Lung (tissue), 12 donors: ENCODE measurements around the gene CLDN7. TPM values are rescaled to one million over a fixed set of nuclear protein-coding genes. Genes with fewer than 3 reads are reported as not detected.
A peak's percentile ranks its signal among the peaks of the same experiment; 100 is the strongest.

ENCODE experiments used
- ATAC-seq: fragments of 200-7000 bp; cut with Tn5 transposase; one replicate; pipeline ENCODE4 v1.9.1; 2020; ENCODE audit warnings: moderate number of reproducible peaks; ENCODE audit not compliant: insufficient read depth, low FRiP score
- DNase-seq, 3 donors: peaks; one replicate each; pipeline ENCODE4 v3.0.0-alpha.2; 2013 to 2017
- H3K27ac ChIP-seq, 2 donors: one replicate each; pipeline ENCODE4 v1.5.1; 2013; ENCODE audit warnings: mild to moderate bottlenecking in 2 of 2, moderate library complexity in 2 of 2, control low read depth in 1 of 2, inconsistent platforms in 1 of 2, low read depth in 1 of 2, low read length in 1 of 2
- H3K27me3 ChIP-seq, 3 donors: one replicate each; pipeline ENCODE4 v1.5.1; 2013; ENCODE audit warnings: low read length in 2 of 3; ENCODE audit not compliant: control insufficient read depth in 3 of 3, insufficient read depth in 3 of 3
- H3K36me3 ChIP-seq, 4 donors: one replicate each; pipeline ENCODE4 v1.5.1; 2013; ENCODE audit warnings: low read length in 4 of 4, mild to moderate bottlenecking in 1 of 4, moderate library complexity in 1 of 4; ENCODE audit not compliant: control insufficient read depth in 4 of 4, insufficient read depth in 4 of 4
- H3K4me1 ChIP-seq, 5 donors: one replicate each; pipeline ENCODE4 v1.5.1; 2013; ENCODE audit warnings: low read length in 5 of 5, mild to moderate bottlenecking in 2 of 5, moderate library complexity in 1 of 5; ENCODE audit not compliant: control insufficient read depth in 5 of 5, insufficient read depth in 5 of 5
- H3K4me3 ChIP-seq: one replicate; pipeline ENCODE4 v1.5.1; 2013; ENCODE audit warnings: mild to moderate bottlenecking, control low read depth, moderate library complexity
- H3K9ac ChIP-seq, 2 donors: one replicate each; pipeline ENCODE4 v1.5.1; 2013; ENCODE audit warnings: low read length in 2 of 2, control low read depth in 1 of 2; ENCODE audit not compliant: insufficient read depth in 1 of 2
- H3K9me3 ChIP-seq, 4 donors: one replicate each; pipeline ENCODE4 v1.5.1; 2013; ENCODE audit warnings: low read length in 3 of 4, mild to moderate bottlenecking in 1 of 4, moderate library complexity in 1 of 4; ENCODE audit not compliant: control insufficient read depth in 4 of 4, insufficient read depth in 3 of 4
- WGBS, 2 donors: extraction: QIAGEN DNeasy Blood & Tissue Kit; methylation state at CpG; one replicate each; pipeline ENCODE4 v1.1.7; 2013; 5-methylcytosine and 5-hydroxymethylcytosine counted together
- polyA plus RNA-seq, 2 donors: library from polyadenylated mRNA; stranded (reverse); fragments of 200-250 nt; gene quantifications; one replicate each; pipeline ENCODE4 v1.2.1, GENCODE V29; 2013
- total RNA-seq, 2 donors: library from RNA; depleted of rRNA in 1 of 2; stranded (reverse); fragments of >200 nt in 1 of 2; gene quantifications; one replicate each; pipeline ENCODE4 v1.2.1, GENCODE V29; 2014 to 2021
- TF ChIP-seq, protein P1 (sequence below): IDR thresholded peaks from 2 replicates; pipeline ENCODE4 v1.5.1; 2012; ENCODE audit warnings: mild to moderate bottlenecking; ENCODE audit errors: control extremely low read depth, extremely low read depth
- donor health status: control.
- donor health status: control.
- donor health status: Bipolar disorder and iron deficiency.
- donor health status: healthy.
- donor health status: DM: yes; HTN: yes; CAD: no.

CLDN7 gene
- total and polyA plus RNA-seq, 4 donors, result 117 to 199 (median 145) TPM

- Histone ChIP-seq H3K9me3 (no peaks in the 10 kb centered on the region), H3K27ac (peak overlapping the region; percentile 84 to 85), H3K27me3 (no peaks in the 10 kb centered on the region), H3K9ac (peak overlapping the region; percentile 65 to 90), H3K4me1 (peaks cover 4 to 30% (median 9%) of the 10 kb centered on the region in 5 donors), H3K4me3 (peak overlapping the region; percentile 76), H3K36me3 (peaks cover 0 to 32% (median 28%) of the 10 kb centered on the region in 4 donors)
- TF ChIP-seq, protein P1, sequence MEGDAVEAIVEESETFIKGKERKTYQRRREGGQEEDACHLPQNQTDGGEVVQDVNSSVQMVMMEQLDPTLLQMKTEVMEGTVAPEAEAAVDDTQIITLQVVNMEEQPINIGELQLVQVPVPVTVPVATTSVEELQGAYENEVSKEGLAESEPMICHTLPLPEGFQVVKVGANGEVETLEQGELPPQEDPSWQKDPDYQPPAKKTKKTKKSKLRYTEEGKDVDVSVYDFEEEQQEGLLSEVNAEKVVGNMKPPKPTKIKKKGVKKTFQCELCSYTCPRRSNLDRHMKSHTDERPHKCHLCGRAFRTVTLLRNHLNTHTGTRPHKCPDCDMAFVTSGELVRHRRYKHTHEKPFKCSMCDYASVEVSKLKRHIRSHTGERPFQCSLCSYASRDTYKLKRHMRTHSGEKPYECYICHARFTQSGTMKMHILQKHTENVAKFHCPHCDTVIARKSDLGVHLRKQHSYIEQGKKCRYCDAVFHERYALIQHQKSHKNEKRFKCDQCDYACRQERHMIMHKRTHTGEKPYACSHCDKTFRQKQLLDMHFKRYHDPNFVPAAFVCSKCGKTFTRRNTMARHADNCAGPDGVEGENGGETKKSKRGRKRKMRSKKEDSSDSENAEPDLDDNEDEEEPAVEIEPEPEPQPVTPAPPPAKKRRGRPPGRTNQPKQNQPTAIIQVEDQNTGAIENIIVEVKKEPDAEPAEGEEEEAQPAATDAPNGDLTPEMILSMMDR, result no peak
- DNase-seq (no peak), ATAC-seq (no peak)
- 1 to 2% methylated on average over 9 of the region's 9 CpGs for whole genome bisulfite sequencing, 2 donors
Measured at GRCh38 chr17:7233701-7234082, 28.6 kb downstream of the CLDN7 start.

- no peak overlapping the region for H3K4me3 ChIP-seq
- WGBS, 2 donors, result 80 to 90% methylated on average over 5 of the region's 5 CpGs
Measured at GRCh38 chr17:7232114-7232513, 30.2 kb downstream of the CLDN7 start.

DNA sequence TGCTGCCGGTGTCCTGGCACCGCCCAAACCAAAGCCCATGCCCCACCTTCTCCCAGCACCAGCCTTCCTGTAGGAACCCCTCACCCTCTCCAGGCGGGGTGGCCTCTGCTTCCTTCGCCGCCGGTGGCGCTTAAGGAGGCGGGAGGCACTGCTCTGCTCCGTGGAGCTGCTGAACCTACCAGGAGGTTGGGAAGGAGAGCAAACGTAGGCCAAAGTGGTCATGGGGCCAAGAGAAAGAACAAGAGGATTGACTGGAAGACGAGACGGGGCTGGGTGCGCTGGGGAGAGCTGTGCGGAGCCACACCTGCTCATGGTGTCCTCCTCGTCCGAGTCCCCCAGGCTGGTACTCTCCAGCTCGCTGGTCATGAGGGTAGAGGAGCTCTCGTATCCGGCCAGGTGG, 32.8 kb downstream of the CLDN7 start:
- Histone ChIP-seq H3K9me3 (no peaks in the 10 kb centered on the region), H3K4me1 (peaks cover 0 to 13% (median 4%) of the 10 kb centered on the region in 5 donors), H3K9ac (no peak overlapping the region), H3K27ac (no peak overlapping the region), H3K36me3 (peaks cover 0 to 51% (median 33%) of the 10 kb centered on the region in 4 donors), H3K4me3 (no peak overlapping the region), H3K27me3 (no peaks in the 10 kb centered on the region)
- 96% methylated on average over 19 of the region's 19 CpGs for WGBS, 2 donors
- TF ChIP-seq, protein P1, result no peak
- DNase-seq, result no peak
- no peak for ATAC-seq

More at GRCh38 chr17:7232114-7232513, 30.2 kb downstream of the CLDN7 start:
- TF ChIP-seq, protein P1, result no peak
- Histone ChIP-seq H3K9ac (no peak overlapping the region), H3K9me3 (no peaks in the 10 kb centered on the region), H3K4me1 (peaks cover 3 to 25% (median 4%) of the 10 kb centered on the region in 5 donors), H3K27me3 (no peaks in the 10 kb centered on the region), H3K27ac (no peak overlapping the region), H3K36me3 (peaks cover 0 to 43% (median 38%) of the 10 kb centered on the region in 4 donors)
- no peak for ATAC-seq
- DNase-seq, result no peak

- no peak overlapping the region for H3K4me3 ChIP-seq
- H3K27me3 ChIP-seq, result no peaks in the 10 kb centered on the region
- H3K9me3 ChIP-seq, result no peaks in the 10 kb centered on the region
- peaks cover 0 to 57% (median 33%) of the 10 kb centered on the region in 4 donors for H3K36me3 ChIP-seq
- ATAC-seq (no peak), DNase-seq (no peak)
- no peak overlapping the region for H3K9ac ChIP-seq
- TF ChIP-seq, protein P1, result no peak
- no peak overlapping the region for H3K27ac ChIP-seq
- WGBS, 2 donors, result 92 to 97% methylated on average over 14 of the region's 14 CpGs
- H3K4me1 ChIP-seq, result peaks cover 0 to 13% (median 4%) of the 10 kb centered on the region in 5 donors
Measured at GRCh38 chr17:7228920-7229319, 33.4 kb downstream of the CLDN7 start.
